T-cell (primary cell): ENCODE measurements around the gene MED27. TPM values are rescaled to one million over a fixed set of nuclear protein-coding genes. Genes with fewer than 3 reads are reported as not detected.

Source experiments
- ATAC-seq, 4 experiments: fragments of 200-7000 bp in 3 of 4; fragments of 150-1000 bp in 1 of 4; cut with Tn5 transposase; replicated peaks in 1 of 4; 1 replicate in 3 of 4; 2 replicates in 1 of 4; pipeline ENCODE4 v1.10.0; 2021; ENCODE audit warnings: moderate library complexity in 3 of 4, mild to moderate bottlenecking in 2 of 4, moderate number of reproducible peaks in 1 of 4
- CTCF ChIA-PET, 2 donors: fragments of 300-600 bp; sonication (Branson Sonifier 250); formaldehyde crosslinking; loops; one replicate each; lab custom pipeline; 2022; ENCODE audit warnings: antibody characterized with exemption in 2 of 2; lab: Charles Lee
- POLR2A ChIA-PET, 2 donors: fragments of 300-600 bp; sonication (Branson Sonifier 250); formaldehyde crosslinking; loops; one replicate each; lab custom pipeline; 2022; ENCODE audit warnings: antibody characterized with exemption in 2 of 2; lab: Charles Lee
- DNase-seq, 35 experiments: peaks; one replicate each; pipeline versions ENCODE4 v3.0.0 to v3.0.0-alpha.2; 2013 to 2023
- H3K27ac ChIP-seq: one replicate; pipeline ENCODE4 v1.5.1; 2013; ENCODE audit warnings: low read length
- H3K27me3 ChIP-seq, 2 experiments: replicated peaks in 1 of 2; 1 replicate in 1 of 2; 2 replicates in 1 of 2; pipeline versions ENCODE4 v1.6.1 to v1.7.0; 2013; ENCODE audit warnings: low read length in 1 of 2, mixed read lengths in 1 of 2; ENCODE audit not compliant: control insufficient read depth in 2 of 2, insufficient read depth in 2 of 2; ENCODE audit errors: extremely low read depth in 1 of 2
- H3K36me3 ChIP-seq, 2 donors: 1 replicate in 1 of 2; 2 replicates in 1 of 2; pipeline versions ENCODE4 v1.6.1 to v1.7.0; 2013; ENCODE audit warnings: low read length in 1 of 2; ENCODE audit not compliant: control insufficient read depth in 2 of 2, insufficient read depth in 1 of 2; ENCODE audit errors: extremely low read depth in 1 of 2
- H3K4me1 ChIP-seq, 2 experiments: 1 replicate in 1 of 2; 2 replicates in 1 of 2; pipeline versions ENCODE4 v1.6.1 to v1.7.0; 2013; ENCODE audit warnings: low read length in 2 of 2, mixed read lengths in 1 of 2; ENCODE audit not compliant: insufficient read depth in 2 of 2, control insufficient read depth in 1 of 2; ENCODE audit errors: extremely low read depth in 1 of 2
- H3K4me3 ChIP-seq, 2 donors: 1 replicate in 1 of 2; 2 replicates in 1 of 2; pipeline versions ENCODE4 v1.5.1 to v1.7.0; 2013; ENCODE audit warnings: mild to moderate bottlenecking in 2 of 2, low read length in 1 of 2, moderate library complexity in 1 of 2; ENCODE audit not compliant: control insufficient read depth in 1 of 2; ENCODE audit errors: extremely low read depth in 1 of 2
- H3K9me3 ChIP-seq: 2 replicates; pipeline ENCODE4 v1.7.0; 2013
- H3K27ac Mint-ChIP-seq, 2 donors: one replicate each; pipeline ENCODE4 v1.8.0; 2020 to 2021; ENCODE audit warnings: mild to moderate bottlenecking in 2 of 2, mixed read lengths in 2 of 2
- H3K27me3 Mint-ChIP-seq, 2 donors: one replicate each; pipeline ENCODE4 v1.8.0; 2021 to 2022; ENCODE audit warnings: mixed read lengths in 2 of 2
- H3K36me3 Mint-ChIP-seq: one replicate; pipeline ENCODE4 v1.8.0; 2021; ENCODE audit warnings: mixed read lengths
- H3K4me1 Mint-ChIP-seq, 3 donors: one replicate each; pipeline ENCODE4 v1.8.0; 2020 to 2022; ENCODE audit warnings: mixed read lengths in 3 of 3, mild to moderate bottlenecking in 1 of 3
- H3K4me3 Mint-ChIP-seq, 3 donors: one replicate each; pipeline ENCODE4 v1.8.0; 2020 to 2022; ENCODE audit warnings: mild to moderate bottlenecking in 3 of 3, mixed read lengths in 3 of 3, moderate library complexity in 3 of 3
- H3K9me3 Mint-ChIP-seq, 3 donors: one replicate each; pipeline ENCODE4 v1.8.0; 2020 to 2022; ENCODE audit warnings: mixed read lengths in 3 of 3
- WGBS: methylation state at CpG from one replicate; pipeline ENCODE4 v1.1.5; 2013; ENCODE audit warnings: missing lambda C conversion rate; ENCODE audit not compliant: insufficient coverage; 5-methylcytosine and 5-hydroxymethylcytosine counted together
- total RNA-seq, 35 experiments: library from RNA in 6 of 35; stranded (reverse) in 6 of 35; fragments of 120-200 nt in 1 of 35; gene quantifications; one replicate each; pipeline versions ENCODE4 v1.2.1 to v1.2.4 and lab custom pipeline; 2013 to 2026

MED27 gene
- total RNA-seq, 5 donors from 2014 or later (not counting 1 experiment from before 2014, with no cell fraction given), result 15.0 to 26.7 (median 17.6) TPM

DNA sequence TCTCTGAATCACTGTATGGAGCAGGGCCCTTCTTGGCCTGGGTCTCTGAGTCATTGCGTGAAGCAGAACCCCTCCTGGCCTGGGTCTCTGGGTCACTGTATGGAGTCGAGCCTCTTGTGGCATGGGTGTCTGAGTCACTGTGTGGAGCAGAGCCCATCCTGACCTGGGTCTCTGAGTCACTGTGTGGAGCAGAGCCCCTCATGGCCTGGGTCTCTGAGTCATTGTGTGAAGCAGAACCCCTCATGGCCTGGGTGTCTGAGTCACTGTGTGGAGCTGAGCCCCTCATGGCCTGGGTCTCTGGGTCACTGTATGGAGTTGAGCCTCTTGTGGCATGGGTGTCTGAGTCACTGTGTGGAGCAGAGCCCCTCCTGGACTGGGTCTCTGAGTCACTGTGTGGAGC, 245.8 kb downstream of the MED27 start:
- Histone ChIP-seq H3K27me3 (peaks cover 0 to 37% of the 10 kb centered on the region in 2 experiments), H3K4me3 (no peak overlapping the region), H3K27ac (no peak overlapping the region), H3K36me3 (no peaks in the 10 kb centered on the region), H3K9me3 (no peaks in the 10 kb centered on the region), H3K4me1 (peaks cover 4 to 8% of the 10 kb centered on the region in 2 experiments)
- ChIA-PET CTCF (no interaction called here), POLR2A (no interaction called here)
- ATAC-seq (no peak), DNase-seq (no peak)
- Mint-ChIP-seq H3K4me3 (no peak overlapping the region), H3K36me3 (no peaks in the 10 kb centered on the region), H3K4me1 (peaks cover 0 to 10% (median 6%) of the 10 kb centered on the region in 3 donors), H3K27me3 (peaks cover 7 to 15% of the 10 kb centered on the region in 2 donors), H3K27ac (no peak overlapping the region), H3K9me3 (peaks cover 0 to 8% (median 3%) of the 10 kb centered on the region in 3 donors)
- WGBS, result 75% methylated on average over 1 of the region's 2 CpGs

DNA sequence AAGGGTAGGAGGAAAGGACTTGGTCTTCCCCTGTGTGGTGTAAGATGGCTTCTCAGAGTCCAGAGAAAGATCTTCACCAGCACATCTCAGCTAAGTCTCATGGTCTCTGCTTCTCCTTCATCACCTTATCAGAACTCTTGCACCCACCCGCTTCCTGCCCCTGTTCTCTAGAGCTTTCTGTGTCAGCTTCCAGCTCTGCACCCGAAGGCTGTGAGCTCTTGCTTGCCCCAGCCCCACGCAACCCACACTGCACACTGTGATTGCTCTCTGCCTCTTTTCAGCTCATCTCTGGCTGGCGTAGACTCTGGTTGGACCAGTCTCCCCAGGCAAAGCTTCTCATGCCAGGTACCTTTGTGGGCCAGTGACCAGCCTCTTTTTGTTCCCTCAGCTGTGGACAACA, 246.6 kb downstream of the MED27 start:
- CTCF ChIA-PET, result no interaction called here
- Histone ChIP-seq H3K27ac (no peak overlapping the region), H3K4me3 (no peak overlapping the region), H3K36me3 (no peaks in the 10 kb centered on the region), H3K4me1 (peaks cover 3 to 4% of the 10 kb centered on the region in 2 experiments), H3K27me3 (peaks cover 0 to 36% of the 10 kb centered on the region in 2 experiments), H3K9me3 (no peaks in the 10 kb centered on the region)
- POLR2A ChIA-PET, result no interaction called here
- Mint-ChIP-seq H3K4me1 (peaks cover 0 to 10% (median 3%) of the 10 kb centered on the region in 3 donors), H3K27ac (peak overlapping the region in 1 of 2 donors; percentile 86), H3K4me3 (no peak overlapping the region), H3K9me3 (peaks cover 0 to 8% (median 3%) of the 10 kb centered on the region in 3 donors), H3K27me3 (peaks cover 7 to 14% of the 10 kb centered on the region in 2 donors), H3K36me3 (no peaks in the 10 kb centered on the region)
- DNase-seq (peak in 1 of 35 experiments; percentile 11), ATAC-seq (peak in 1 of 4 experiments; percentile 56)
- 27% methylated on average over 4 of the region's 4 CpGs for WGBS

GRCh38 chr9:131831380-131832165, 248.1 kb downstream of the MED27 start:
- Histone ChIP-seq H3K27me3 (peaks cover 0 to 39% of the 10 kb centered on the region in 2 experiments), H3K4me3 (no peak overlapping the region), H3K27ac (no peak overlapping the region), H3K36me3 (no peaks in the 10 kb centered on the region), H3K4me1 (peaks cover 0 to 4% of the 10 kb centered on the region in 2 experiments), H3K9me3 (no peaks in the 10 kb centered on the region)
- ATAC-seq (no peak), DNase-seq (no peak)
- H3K9me3 Mint-ChIP-seq, result peaks cover 0 to 8% (median 3%) of the 10 kb centered on the region in 3 donors
- peaks cover 11 to 14% of the 10 kb centered on the region in 2 donors for H3K27me3 Mint-ChIP-seq
- no peak overlapping the region for H3K4me3 Mint-ChIP-seq
- 86% methylated on average over 19 of the region's 24 CpGs for WGBS
- H3K27ac Mint-ChIP-seq, result no peak overlapping the region
- POLR2A ChIA-PET, result no interaction called here
- CTCF ChIA-PET, result no interaction called here
- no peaks in the 10 kb centered on the region for H3K36me3 Mint-ChIP-seq
- peaks cover 0 to 10% (median 3%) of the 10 kb centered on the region in 3 donors for H3K4me1 Mint-ChIP-seq

- POLR2A ChIA-PET, result no interaction called here
- CTCF ChIA-PET, result no interaction called here
These were observed 251.8 kb downstream of the MED27 start for GRCh38 chr9:131827821-131828369.

DNA sequence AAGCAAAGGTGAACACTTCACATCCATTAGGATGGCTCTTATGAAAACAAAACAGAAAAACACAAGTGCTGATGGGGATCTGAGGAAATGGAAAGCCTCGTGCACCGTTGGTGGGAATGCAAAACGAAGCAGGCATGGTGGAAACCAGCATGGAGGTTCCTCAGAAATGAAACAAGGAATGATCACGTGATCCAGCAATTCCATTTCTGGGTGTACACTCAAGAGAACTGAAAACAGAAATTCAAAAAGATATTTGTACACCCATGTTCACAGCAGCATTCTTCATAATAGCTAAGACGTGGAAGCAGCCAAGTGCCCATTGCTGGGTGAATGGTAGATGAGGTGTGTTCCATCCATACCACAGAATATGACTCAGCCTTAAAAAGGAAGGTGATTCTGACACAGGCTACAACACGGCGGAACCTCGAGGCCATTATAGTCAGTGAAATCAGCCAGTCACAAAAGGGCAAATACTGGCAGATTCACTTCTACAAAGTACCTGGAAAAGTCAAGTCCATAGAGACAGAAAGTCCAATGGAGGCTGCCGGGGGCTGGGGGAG, 252.6 kb downstream of the MED27 start:
- Mint-ChIP-seq H3K4me1 (no peaks in the 10 kb centered on the region), H3K27me3 (peaks cover 16 to 25% of the 10 kb centered on the region in 2 donors), H3K36me3 (no peaks in the 10 kb centered on the region), H3K27ac (no peak overlapping the region), H3K9me3 (no peaks in the 10 kb centered on the region), H3K4me3 (no peak overlapping the region)
- no peak overlapping the region for H3K4me3 ChIP-seq
- H3K9me3 ChIP-seq, result no peaks in the 10 kb centered on the region
- H3K27me3 ChIP-seq, result peaks cover 2 to 41% of the 10 kb centered on the region in 2 experiments
- H3K4me1 ChIP-seq, result no peaks in the 10 kb centered on the region
- DNase-seq (no peak), ATAC-seq (no peak)
- WGBS, result 54% methylated on average over 3 of the region's 9 CpGs
- CTCF ChIA-PET, result no interaction called here
- no peaks in the 10 kb centered on the region for H3K36me3 ChIP-seq
- POLR2A ChIA-PET, result no interaction called here
- no peak overlapping the region for H3K27ac ChIP-seq

More at GRCh38 chr9:131827821-131828369, 251.8 kb downstream of the MED27 start:
- no peak overlapping the region for H3K27ac ChIP-seq
- no peaks in the 10 kb centered on the region for H3K36me3 Mint-ChIP-seq
- H3K4me1 Mint-ChIP-seq, result peaks cover 0 to 6% (median 3%) of the 10 kb centered on the region in 3 donors
- H3K9me3 Mint-ChIP-seq, result no peaks in the 10 kb centered on the region
- no peak overlapping the region for H3K27ac Mint-ChIP-seq
- ATAC-seq, result no peak
- H3K4me3 ChIP-seq, result no peak overlapping the region
- peaks cover 16 to 25% of the 10 kb centered on the region in 2 donors for H3K27me3 Mint-ChIP-seq
- no peak for DNase-seq
- no peak overlapping the region for H3K4me3 Mint-ChIP-seq
- H3K9me3 ChIP-seq, result no peaks in the 10 kb centered on the region
- no peaks in the 10 kb centered on the region for H3K36me3 ChIP-seq
- H3K4me1 ChIP-seq, result peaks cover 0 to 4% of the 10 kb centered on the region in 2 experiments
- H3K27me3 ChIP-seq, result peaks cover 2 to 41% of the 10 kb centered on the region in 2 experiments
- WGBS, result 81% methylated on average over 16 of the region's 21 CpGs

DNA sequence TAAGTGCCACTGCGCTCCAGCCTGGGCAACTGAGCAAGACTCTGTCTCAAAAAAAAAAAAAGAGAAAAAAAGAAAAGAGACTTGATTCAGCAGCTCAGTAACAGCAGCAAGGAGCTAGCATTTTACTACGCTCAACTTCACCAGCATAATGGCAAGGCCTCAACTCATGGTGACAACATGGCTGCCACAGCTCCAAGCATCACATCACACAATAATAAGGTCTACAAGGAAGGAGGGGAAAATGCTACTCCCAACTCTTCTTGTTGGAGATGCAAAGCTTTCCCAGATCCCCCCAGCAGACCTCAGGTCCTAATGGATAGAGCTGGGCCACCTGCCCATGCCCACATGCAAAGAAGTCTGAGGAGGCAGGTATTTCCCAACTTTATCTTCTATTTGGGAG, 253.6 kb downstream of the MED27 start:
- Mint-ChIP-seq H3K4me1 (no peaks in the 10 kb centered on the region), H3K4me3 (no peak overlapping the region), H3K27me3 (peaks cover 16 to 25% of the 10 kb centered on the region in 2 donors), H3K36me3 (no peaks in the 10 kb centered on the region), H3K9me3 (no peaks in the 10 kb centered on the region), H3K27ac (no peak overlapping the region)
- H3K9me3 ChIP-seq, result no peaks in the 10 kb centered on the region
- CTCF ChIA-PET, result interaction anchor here in 1 of 2 donors (0.6 kb wide), 1 partner anchor 10 kb away, joined by 3 read pairs; no protein-coding TSS in a partner anchor
- peaks cover 2 to 41% of the 10 kb centered on the region in 2 experiments for H3K27me3 ChIP-seq
- POLR2A ChIA-PET, result no interaction called here
- no peaks in the 10 kb centered on the region for H3K36me3 ChIP-seq
- ATAC-seq, result no peak
- no peak for DNase-seq
- no peaks in the 10 kb centered on the region for H3K4me1 ChIP-seq
- H3K27ac ChIP-seq, result no peak overlapping the region
- no peak overlapping the region for H3K4me3 ChIP-seq
- no CpG with 5 or more reads among the region's 2 CpGs for WGBS
